IMR-90 (cell line): ENCODE data around the gene MEIS1. TPM values are rescaled to one million over a fixed set of nuclear protein-coding genes. Genes with fewer than 3 reads are reported as not detected.

Source experiments
- ATAC-seq: fragments of 200-7000 bp; cut with Tn5 transposase; 2 replicates; pipeline ENCODE4 v1.9.1; 2020; ENCODE audit warnings: low read depth, mild to moderate bottlenecking, moderate library complexity
- BruUV-seq: library from RNA; stranded (reverse); fragments of 400-500 nt; replicated peaks from 2 replicates; lab custom pipeline; 2021; lab: Mats Ljungman, UMichigan
- CTCF ChIA-PET: fragments of 300-600 bp; formaldehyde crosslinking; extraction: SDS; loops from one replicate; lab custom pipeline; 2021; ENCODE audit warnings: antibody characterized with exemption; lab: Yijun Ruan, JAX
- POLR2A ChIA-PET: fragments of 300-600 bp; sonication (Branson Sonifier 250); formaldehyde crosslinking; loops from one replicate; lab custom pipeline; 2022; ENCODE audit warnings: antibody characterized with exemption; ENCODE audit not compliant: unreplicated experiment; lab: Charles Lee
- DNase-seq: peaks from one replicate; pipeline ENCODE4 v3.0.0; 2013
- H2AFZ ChIP-seq: replicated peaks from 2 replicates; pipeline ENCODE3; 2013; ENCODE audit warnings: low read length, mild to moderate bottlenecking; ENCODE audit not compliant: poor library complexity
- H2AK5ac ChIP-seq: 2 replicates; pipeline ENCODE4 v1.6.1; 2013; ENCODE audit warnings: low read depth, low read length, inconsistent platforms
- H2AK9ac ChIP-seq: replicated peaks from 2 replicates; pipeline ENCODE3; 2013; ENCODE audit warnings: mild to moderate bottlenecking, low read depth, low read length, moderate library complexity; ENCODE audit not compliant: poor library complexity
- H2BK120ac ChIP-seq: 2 replicates; pipeline ENCODE4 v1.6.1; 2013; ENCODE audit warnings: low read depth, low read length, inconsistent platforms
- H2BK15ac ChIP-seq: 3 replicates; pipeline ENCODE4 v1.6.1; 2013; ENCODE audit warnings: low read depth, low read length, inconsistent platforms
- H2BK20ac ChIP-seq: 2 replicates; pipeline ENCODE4 v1.6.1; 2013; ENCODE audit warnings: low read depth, mild to moderate bottlenecking, inconsistent platforms, low read length, moderate library complexity
- H2BK5ac ChIP-seq: 2 replicates; pipeline ENCODE4 v1.6.1; 2013; ENCODE audit warnings: mild to moderate bottlenecking, low read depth, low read length, inconsistent platforms; ENCODE audit not compliant: poor library complexity, severe bottlenecking
- H3K14ac ChIP-seq: replicated peaks from 2 replicates; pipeline ENCODE4 v1.6.1; 2013; ENCODE audit warnings: low read depth, low read length, inconsistent platforms
- H3K18ac ChIP-seq: 2 replicates; pipeline ENCODE4 v1.6.1; 2013; ENCODE audit warnings: low read depth, low read length, control low read depth
- H3K23ac ChIP-seq: 2 replicates; pipeline ENCODE4 v1.6.1; 2013; ENCODE audit warnings: low read depth, low read length, inconsistent platforms
- H3K27ac ChIP-seq: 2 replicates; pipeline ENCODE4 v1.5.1; 2013; ENCODE audit warnings: mild to moderate bottlenecking, control low read depth, low read length; ENCODE audit not compliant: insufficient read depth
- H3K27me3 ChIP-seq: 2 replicates; pipeline ENCODE4 v1.6.1; 2013; ENCODE audit warnings: low read length; ENCODE audit not compliant: control insufficient read depth, insufficient read depth
- H3K36me3 ChIP-seq: 2 replicates; pipeline ENCODE4 v1.6.1; 2013; ENCODE audit warnings: low read length, mixed read lengths; ENCODE audit not compliant: control insufficient read depth, insufficient read depth
- H3K4ac ChIP-seq: 2 replicates; pipeline ENCODE4 v1.6.1; 2013; ENCODE audit warnings: low read depth, low read length, inconsistent platforms
- H3K4me1 ChIP-seq: 2 replicates; pipeline ENCODE4 v1.6.1; 2013; ENCODE audit warnings: low read length, mixed read lengths; ENCODE audit not compliant: control insufficient read depth, insufficient read depth
- H3K4me2 ChIP-seq: 2 replicates; pipeline ENCODE4 v1.6.1; 2013; ENCODE audit warnings: low read depth, mild to moderate bottlenecking, control low read depth, low read length, moderate library complexity
- H3K4me3 ChIP-seq: 2 replicates; pipeline ENCODE4 v1.5.1; 2013; ENCODE audit warnings: low read depth, mild to moderate bottlenecking, control low read depth, low read length, moderate library complexity; ENCODE audit not compliant: insufficient read depth
- H3K56ac ChIP-seq: 2 replicates; pipeline ENCODE4 v1.6.1; 2013; ENCODE audit warnings: low read length, inconsistent platforms; ENCODE audit not compliant: insufficient read depth; ENCODE audit errors: extremely low read depth
- H3K79me1 ChIP-seq, 2 experiments: 2 replicates each; pipeline ENCODE4 v1.6.1; 2013; ENCODE audit warnings: low read length in 2 of 2, inconsistent platforms in 1 of 2, low read depth in 1 of 2
- H3K9ac ChIP-seq: 2 replicates; pipeline ENCODE4 v1.6.1; 2013; ENCODE audit warnings: low read depth, low read length, control low read depth
- H3K9me1 ChIP-seq: 2 replicates; pipeline ENCODE4 v1.6.1; 2013; ENCODE audit warnings: low read length, inconsistent platforms; ENCODE audit not compliant: insufficient read depth
- H3K9me3 ChIP-seq: 2 replicates; pipeline ENCODE4 v1.6.1; 2013; ENCODE audit warnings: low read length; ENCODE audit not compliant: control insufficient read depth, insufficient read depth
- H4K20me1 ChIP-seq: 2 replicates; pipeline ENCODE4 v1.6.1; 2013; ENCODE audit warnings: low read length, inconsistent platforms; ENCODE audit not compliant: insufficient read depth
- H4K5ac ChIP-seq: 2 replicates; pipeline ENCODE4 v1.6.1; 2013; ENCODE audit warnings: mild to moderate bottlenecking, low read depth, low read length, control low read depth
- H4K8ac ChIP-seq, 2 experiments: 2 replicates each; pipeline ENCODE4 v1.6.1; 2013; ENCODE audit warnings: low read depth in 2 of 2, low read length in 2 of 2, control low read depth in 1 of 2, inconsistent platforms in 1 of 2
- H4K91ac ChIP-seq: 2 replicates; pipeline ENCODE4 v1.6.1; 2013; ENCODE audit warnings: low read depth, low read length, inconsistent platforms; ENCODE audit not compliant: insufficient read depth
- POLR2A ChIP-seq: IDR thresholded peaks from 2 replicates; pipeline ENCODE4 v1.6.1; 2012; ENCODE audit warnings: mild to moderate bottlenecking, low read depth, low read length
- WGBS, 2 experiments: methylation state at CpG; one replicate each; pipeline versions ENCODE4 v1.1.5 to v1.1.7; 2013; ENCODE audit warnings: missing lambda C conversion rate in 2 of 2; ENCODE audit not compliant: insufficient read length in 1 of 2; ENCODE audit errors: extremely low coverage in 2 of 2; 5-methylcytosine and 5-hydroxymethylcytosine counted together
- dilution Hi-C: fragments of 300-500 bp; cut with HindIII; formaldehyde crosslinking; loops from one replicate; pipeline ENCODE4 v1.14.3; 2018; ENCODE audit warnings: low sequenced_read_pairs; ENCODE audit not compliant: unreplicated experiment
- in situ Hi-C: fragments of 300-500 bp; cut with MboI; formaldehyde crosslinking; loops from 3 replicates; pipeline ENCODE4 v1.14.3; 2019; ENCODE audit warnings: low sequenced_read_pairs, inconsistent platforms, mixed read lengths
- intact Hi-C: fragments of 100-400 bp; cut with micrococcal nuclease; formaldehyde crosslinking; loops from 2 replicates; pipeline ENCODE4 v1.10.0; 2022
- polyA plus RNA-seq, 3 experiments: library from polyadenylated mRNA; depleted of rRNA; stranded (reverse); fragments of >200 nt; gene quantifications; 2 replicates each; pipeline ENCODE4 v1.2.3, GENCODE V29; 2012; ENCODE audit warnings: low replicate concordance in 1 of 3
- total RNA-seq: library from RNA; depleted of rRNA; stranded (reverse); fragments of >200 nt; gene quantifications from 2 replicates; pipeline ENCODE4 v1.2.3, GENCODE V29; 2012
- TF ChIP-seq, protein P1 (sequence below): conservative IDR thresholded peaks from 2 replicates; pipeline ENCODE4 v1.5.1; 2012; ENCODE audit warnings: mild to moderate bottlenecking, low read depth, low read length, improper control_type of control experiment

Gene MEIS1
- total and polyA plus RNA-seq, 2 of the 4 experiments (the other 2 are of a cell fraction) = 54.4 to 157 TPM

DNA sequence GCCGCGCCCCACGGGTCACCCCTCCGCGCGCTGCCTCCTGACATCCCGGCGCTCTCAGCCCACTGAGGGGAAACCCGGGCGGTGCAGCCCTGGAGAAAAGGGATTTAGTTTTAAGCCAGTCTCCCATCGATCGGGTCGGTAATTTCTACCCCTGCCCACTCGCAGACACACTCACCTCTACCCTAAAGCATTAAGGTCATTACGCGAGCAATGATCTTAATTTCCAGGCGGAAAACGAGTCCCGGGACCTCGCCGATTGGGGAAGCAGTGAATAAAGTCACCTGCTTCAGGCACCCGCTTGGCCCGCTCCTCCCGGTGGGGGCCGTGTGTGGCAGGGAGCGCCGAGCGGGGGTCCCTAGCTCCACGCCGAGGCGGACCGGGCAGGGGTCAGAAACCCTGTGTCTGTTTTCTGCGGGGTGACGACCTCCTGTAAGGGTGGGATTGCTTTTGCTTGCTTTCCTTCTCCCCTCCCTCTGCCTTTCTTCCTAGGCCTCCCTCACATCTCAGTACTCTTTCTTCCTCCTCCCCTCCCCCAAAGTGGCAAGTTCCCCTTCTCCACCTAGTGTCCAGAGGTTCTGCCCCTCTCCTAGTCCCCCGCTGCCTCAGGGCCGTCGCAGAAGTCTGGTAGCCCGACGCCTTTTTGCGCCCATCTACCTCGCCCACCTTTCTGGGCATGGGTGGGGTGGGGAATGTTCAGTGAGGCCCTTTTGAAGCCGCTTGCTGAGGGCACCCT, 142.6 kb downstream of the MEIS1 start:
- H3K9me3 ChIP-seq = no peaks in the 10 kb centered on the region
- no TSS peak for BruUV-seq
- H2BK120ac ChIP-seq = peak overlapping the region; percentile 98
- peak overlapping the region; percentile 82 to 86 for H4K8ac ChIP-seq
- H3K4me2 ChIP-seq = peak overlapping the region; percentile 93
- peak overlapping the region; percentile 94 for H2AK9ac ChIP-seq
- peak overlapping the region; percentile 95 for H3K23ac ChIP-seq
- H3K4me1 ChIP-seq = peaks cover 17% of the 10 kb centered on the region
- H2BK15ac ChIP-seq = peak overlapping the region; percentile 52; the same call in 2 of the 3 replicates
- H3K4ac ChIP-seq = peak overlapping the region; percentile 96
- WGBS, 2 experiments = no CpG with 5 or more reads among the region's 42 CpGs
- ChIA-PET CTCF (interaction anchor here (1.0 to 1.6 kb wide), 3 partner anchors 148 to 1073 kb away, joined by 3 to 9 read pairs (median 5); no protein-coding TSS in a partner anchor), POLR2A (interaction anchor here (1.0 kb wide), 1 partner anchor 144 kb away, joined by 5 read pairs; no protein-coding TSS in a partner anchor)
- peak overlapping the region; percentile 72 for H3K9ac ChIP-seq
- H4K91ac ChIP-seq = peak overlapping the region; percentile 97
- peak overlapping the region; percentile 96 for H3K27ac ChIP-seq
- DNase-seq (peak; percentile 56), ATAC-seq (0 out of 2 replicates have a peak, but pooled peaks have one; percentile 1)
- intact Hi-C loops (loop anchor here (1.0 to 5.0 kb wide), 8 partner anchors 480 to 1455 kb away; no protein-coding TSS in a partner anchor), dilution Hi-C loops (no loop called here), in situ Hi-C loops (loop anchor here (10.0 to 25.0 kb wide), 4 partner anchors 885 to 1460 kb away; no protein-coding TSS in a partner anchor)
- H2AFZ ChIP-seq = peak overlapping the region; percentile 86
- H3K27me3 ChIP-seq = no peaks in the 10 kb centered on the region
- H3K4me3 ChIP-seq = peak overlapping the region; percentile 39
- H3K18ac ChIP-seq = peak overlapping the region; percentile 94
- no peaks in the 10 kb centered on the region for H4K20me1 ChIP-seq
- H3K9me1 ChIP-seq = no peaks in the 10 kb centered on the region
- peak overlapping the region; percentile 67 for H2AK5ac ChIP-seq
- H4K5ac ChIP-seq = peak overlapping the region; percentile 94
- H3K79me1 ChIP-seq = peaks cover 4 to 45% of the 10 kb centered on the region in 2 experiments; a peak in 3 of 4 replicates
- peak overlapping the region; percentile 93 for H3K56ac ChIP-seq
- H3K14ac ChIP-seq = peak overlapping the region; percentile 93
- TF ChIP-seq, protein P1, sequence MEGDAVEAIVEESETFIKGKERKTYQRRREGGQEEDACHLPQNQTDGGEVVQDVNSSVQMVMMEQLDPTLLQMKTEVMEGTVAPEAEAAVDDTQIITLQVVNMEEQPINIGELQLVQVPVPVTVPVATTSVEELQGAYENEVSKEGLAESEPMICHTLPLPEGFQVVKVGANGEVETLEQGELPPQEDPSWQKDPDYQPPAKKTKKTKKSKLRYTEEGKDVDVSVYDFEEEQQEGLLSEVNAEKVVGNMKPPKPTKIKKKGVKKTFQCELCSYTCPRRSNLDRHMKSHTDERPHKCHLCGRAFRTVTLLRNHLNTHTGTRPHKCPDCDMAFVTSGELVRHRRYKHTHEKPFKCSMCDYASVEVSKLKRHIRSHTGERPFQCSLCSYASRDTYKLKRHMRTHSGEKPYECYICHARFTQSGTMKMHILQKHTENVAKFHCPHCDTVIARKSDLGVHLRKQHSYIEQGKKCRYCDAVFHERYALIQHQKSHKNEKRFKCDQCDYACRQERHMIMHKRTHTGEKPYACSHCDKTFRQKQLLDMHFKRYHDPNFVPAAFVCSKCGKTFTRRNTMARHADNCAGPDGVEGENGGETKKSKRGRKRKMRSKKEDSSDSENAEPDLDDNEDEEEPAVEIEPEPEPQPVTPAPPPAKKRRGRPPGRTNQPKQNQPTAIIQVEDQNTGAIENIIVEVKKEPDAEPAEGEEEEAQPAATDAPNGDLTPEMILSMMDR = no peak
- peak; percentile 5; the same call in 1 of the 2 replicates for TF ChIP-seq POLR2A
- H3K36me3 ChIP-seq = 0 out of 2 replicates have a peak, but pooled peaks cover 1% of the 10 kb centered on the region
- H2BK20ac ChIP-seq = peak overlapping the region; percentile 97
- peak overlapping the region; percentile 85 for H2BK5ac ChIP-seq
